ENCODE results near the gene HIVEP3.

DNA sequence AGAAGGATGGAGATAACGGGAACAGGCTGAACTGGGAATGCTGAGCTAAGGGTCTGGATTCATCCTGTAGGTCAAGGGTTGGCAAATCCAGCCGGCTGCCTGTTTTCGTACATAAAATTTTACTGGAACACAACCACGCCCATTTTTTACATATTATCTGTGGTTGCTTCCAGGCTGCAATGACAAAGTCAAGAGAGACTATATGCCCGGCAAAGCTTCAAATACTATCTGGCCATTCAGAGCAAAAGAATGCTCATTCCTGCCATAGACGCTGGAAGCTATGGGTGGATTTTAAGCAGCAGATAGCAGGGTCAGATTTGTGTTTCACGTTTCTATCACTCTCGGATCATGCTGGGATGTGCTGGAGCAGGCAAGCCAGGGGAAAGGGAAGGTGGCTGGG is 296.3 kb downstream of the HIVEP3 start:
- TF ChIP-seq, protein P1, sequence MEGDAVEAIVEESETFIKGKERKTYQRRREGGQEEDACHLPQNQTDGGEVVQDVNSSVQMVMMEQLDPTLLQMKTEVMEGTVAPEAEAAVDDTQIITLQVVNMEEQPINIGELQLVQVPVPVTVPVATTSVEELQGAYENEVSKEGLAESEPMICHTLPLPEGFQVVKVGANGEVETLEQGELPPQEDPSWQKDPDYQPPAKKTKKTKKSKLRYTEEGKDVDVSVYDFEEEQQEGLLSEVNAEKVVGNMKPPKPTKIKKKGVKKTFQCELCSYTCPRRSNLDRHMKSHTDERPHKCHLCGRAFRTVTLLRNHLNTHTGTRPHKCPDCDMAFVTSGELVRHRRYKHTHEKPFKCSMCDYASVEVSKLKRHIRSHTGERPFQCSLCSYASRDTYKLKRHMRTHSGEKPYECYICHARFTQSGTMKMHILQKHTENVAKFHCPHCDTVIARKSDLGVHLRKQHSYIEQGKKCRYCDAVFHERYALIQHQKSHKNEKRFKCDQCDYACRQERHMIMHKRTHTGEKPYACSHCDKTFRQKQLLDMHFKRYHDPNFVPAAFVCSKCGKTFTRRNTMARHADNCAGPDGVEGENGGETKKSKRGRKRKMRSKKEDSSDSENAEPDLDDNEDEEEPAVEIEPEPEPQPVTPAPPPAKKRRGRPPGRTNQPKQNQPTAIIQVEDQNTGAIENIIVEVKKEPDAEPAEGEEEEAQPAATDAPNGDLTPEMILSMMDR (IDR thresholded peaks at IDR 0.05) = no peak
- TF ChIP-seq POLR2A (IDR thresholded peaks at IDR 0.05) = no peak

Data from body of pancreas (tissue), 4 donors.